ENCODE data around the gene ZFP92. TPM values are rescaled to one million over a fixed set of nuclear protein-coding genes. Genes with fewer than 3 reads are reported as not detected.

Gene ZFP92
- total and polyA plus RNA-seq, 2 of the 8 experiments (the other 6 are each of a cell fraction or from before 2014, with no cell fraction given) = 0.14 to 0.41 TPM

DNA sequence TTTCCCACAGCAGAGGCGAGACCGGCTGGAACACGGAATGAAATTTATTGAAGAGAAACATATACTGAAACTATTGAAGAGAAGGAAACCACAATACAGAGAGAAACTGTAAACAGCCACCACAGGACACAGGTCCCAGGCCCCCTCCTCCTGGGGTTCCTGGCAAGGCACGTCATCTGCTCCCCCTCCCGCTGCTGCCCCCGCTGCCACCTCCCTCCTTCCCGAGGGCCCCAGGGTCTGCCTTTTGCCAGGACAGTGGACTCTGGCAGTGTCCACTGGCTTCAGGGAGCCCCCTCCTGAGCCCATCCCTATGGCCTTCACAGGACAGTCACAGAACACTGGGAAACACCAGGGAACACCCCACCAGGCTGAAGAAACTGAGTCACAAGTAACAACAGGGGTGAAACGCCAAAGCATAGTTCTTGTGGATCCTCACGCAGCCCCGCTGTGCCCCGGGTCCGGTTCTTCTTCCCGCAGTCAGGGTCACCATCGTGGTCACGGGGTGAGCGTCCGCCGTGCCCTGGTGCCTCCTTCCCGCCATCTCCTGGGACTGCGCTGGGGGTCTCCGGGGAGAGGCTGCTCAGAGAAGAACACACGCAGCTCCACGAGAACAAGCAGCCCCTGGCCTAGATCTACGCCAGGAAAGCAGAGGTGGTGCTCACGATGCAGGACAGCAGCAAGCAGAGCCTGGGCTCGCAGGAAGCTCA is 15.5 kb upstream of the ZFP92 start:
- TF ChIP-seq TAF7 (optimal IDR thresholded peaks at IDR 0.05; ENCODE audit: borderline replicate concordance, low read depth, low read length) (no peak), KDM5A (IDR thresholded peaks at IDR 0.05; ENCODE audit: low read length) (no peak), CEBPB (IDR thresholded peaks at IDR 0.05; ENCODE audit: low read depth, low read length) (no peak), POU5F1 (IDR thresholded peaks at IDR 0.05; ENCODE audit: low read depth, low read length) (no peak), RFX5 (IDR thresholded peaks at IDR 0.05; ENCODE audit: borderline replicate concordance, low read depth, low read length) (no peak), YY1 (IDR thresholded peaks at IDR 0.05; ENCODE audit: low read depth, low read length) (no peak), TCF12 (IDR thresholded peaks at IDR 0.05; ENCODE audit: low read depth, low read length) (no peak), CBX5 (IDR thresholded peaks at IDR 0.05; ENCODE audit: low read depth, low read length) (no peak), NRF1 (IDR thresholded peaks at IDR 0.05; ENCODE audit: low read depth, low read length) (no peak), RAD21 (IDR thresholded peaks at IDR 0.05 in 1 of 2, conservative IDR thresholded peaks at IDR 0.05 in 1 of 2; ENCODE audit: low read depth in 2 of 2, low read length in 2 of 2) (no peak)
- TF ChIP-seq, protein P1, sequence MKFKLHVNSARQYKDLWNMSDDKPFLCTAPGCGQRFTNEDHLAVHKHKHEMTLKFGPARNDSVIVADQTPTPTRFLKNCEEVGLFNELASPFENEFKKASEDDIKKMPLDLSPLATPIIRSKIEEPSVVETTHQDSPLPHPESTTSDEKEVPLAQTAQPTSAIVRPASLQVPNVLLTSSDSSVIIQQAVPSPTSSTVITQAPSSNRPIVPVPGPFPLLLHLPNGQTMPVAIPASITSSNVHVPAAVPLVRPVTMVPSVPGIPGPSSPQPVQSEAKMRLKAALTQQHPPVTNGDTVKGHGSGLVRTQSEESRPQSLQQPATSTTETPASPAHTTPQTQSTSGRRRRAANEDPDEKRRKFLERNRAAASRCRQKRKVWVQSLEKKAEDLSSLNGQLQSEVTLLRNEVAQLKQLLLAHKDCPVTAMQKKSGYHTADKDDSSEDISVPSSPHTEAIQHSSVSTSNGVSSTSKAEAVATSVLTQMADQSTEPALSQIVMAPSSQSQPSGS (IDR thresholded peaks at IDR 0.05; ENCODE audit: low read length) = no peak
- Histone ChIP-seq H2BK12ac (ENCODE audit: low read depth, low read length) (no peak overlapping the region), H3K36me3 (ENCODE audit: control insufficient read depth in 2 of 4, insufficient read depth in 4 of 4, low read length in 3 of 4) (no peaks in the 10 kb centered on the region), H3K4me1 (replicated peaks in 1 of 4; ENCODE audit: control insufficient read depth in 3 of 4, insufficient read depth in 4 of 4, low read length in 3 of 4) (no peaks in the 10 kb centered on the region), H3K79me2 (ENCODE audit: control insufficient read depth in 1 of 2, insufficient read depth in 2 of 2, low read length in 2 of 2) (no peaks in the 10 kb centered on the region), H2AFZ (ENCODE audit: low read length) (no peak overlapping the region), H2BK15ac (ENCODE audit: low read length) (no peak overlapping the region), H3K4me2 (ENCODE audit: insufficient read depth in 1 of 2, low read depth in 2 of 2, low read length in 2 of 2) (no peak overlapping the region), H3K79me1 (ENCODE audit: low read depth, low read length) (no peaks in the 10 kb centered on the region), H2BK120ac (replicated peaks; ENCODE audit: low read depth, low read length) (no peak overlapping the region), H3K14ac (ENCODE audit: insufficient read length) (no peak overlapping the region), H3K4ac (replicated peaks; ENCODE audit: insufficient read length, low read depth, low read length) (no peak overlapping the region), H4K20me1 (replicated peaks in 1 of 2; ENCODE audit: control insufficient read depth in 1 of 2, insufficient read depth in 2 of 2, low read length in 2 of 2) (no peaks in the 10 kb centered on the region), H3K18ac (ENCODE audit: extremely low read depth, low read length) (no peak overlapping the region), H4K8ac (ENCODE audit: extremely low read depth, insufficient read depth, low read length) (no peak overlapping the region), H4K91ac (replicated peaks; ENCODE audit: insufficient read length, low read length) (no peak overlapping the region), H2BK5ac (ENCODE audit: low read depth, low read length) (no peak overlapping the region), H3K27me3 (replicated peaks in 1 of 4; ENCODE audit: control insufficient read depth in 3 of 4, extremely low read depth in 1 of 4, insufficient read depth in 3 of 4, low read length in 3 of 4) (no peaks in the 10 kb centered on the region; a peak in 1 of 7 replicates), H2BK20ac (ENCODE audit: low read length) (no peak overlapping the region), H2AK5ac (ENCODE audit: low read depth, low read length) (no peak overlapping the region), H3K9ac (replicated peaks in 1 of 4; ENCODE audit: extremely low read depth in 1 of 4, low read depth in 3 of 4, low read length in 3 of 4) (no peak overlapping the region), H3K23ac (ENCODE audit: insufficient read length) (no peak overlapping the region), H3K56ac (replicated peaks; ENCODE audit: insufficient read length, low read depth, low read length) (no peak overlapping the region), H3K9me3 (ENCODE audit: insufficient read depth in 2 of 2, low read depth in 1 of 2, low read length in 1 of 2) (peaks cover 0 to 4% of the 10 kb centered on the region in 2 experiments; a peak in 1 of 4 replicates), H3K23me2 (ENCODE audit: low read depth, low read length) (peaks cover 12% of the 10 kb centered on the region; the same call in 1 of the 2 replicates), H3K27ac (ENCODE audit: low read depth, low read length) (no peak overlapping the region), H4K5ac (ENCODE audit: insufficient read length, low read depth, low read length) (no peak overlapping the region), H3K4me3 (ENCODE audit: extremely low read depth in 1 of 4, insufficient read depth in 2 of 4, low read depth in 3 of 4, low read length in 4 of 4) (no peak overlapping the region)
- DNase-seq (ENCODE audit: low read depth in 1 of 2, low spot score in 2 of 2) = no peak
- POLR2A ChIA-PET (ENCODE audit: partially characterized antibody) = no interaction called here
- no peak for FAIRE-seq
- CTCF ChIA-PET (ENCODE audit: partially characterized antibody) = interaction anchor here (1.8 kb wide), 1 partner anchor 22 kb away, joined by 4 read pairs; no protein-coding TSS in a partner anchor
- WGBS, 2 experiments (ENCODE audit: extremely low coverage in 1 of 2, insufficient coverage in 1 of 2, insufficient read length in 1 of 2, insufficient replicate concordance in 2 of 2, low coverage in 1 of 2, low lambda C conversion rate in 2 of 2, missing lambda C conversion rate in 1 of 2) = 90% methylated on average over 16 of the region's 26 CpGs; no CpG with 5 or more reads in 1 of the 2 experiments

Data from H1 (cell line).